ENCODE results near the gene DNAH12. TPM values are rescaled to one million over a fixed set of nuclear protein-coding genes. Genes with fewer than 3 reads are reported as not detected.

The DNAH12 gene
- total RNA-seq, 1 experiment from 2014 or later, result not detected

GRCh38 chr3:57385498-57385897 lies 158.6 kb downstream of the DNAH12 start:
- Histone ChIP-seq H3K9me2 (ENCODE audit: insufficient read depth) (no peaks in the 10 kb centered on the region), H3K9me3 (ENCODE audit: control insufficient read depth in 1 of 2, insufficient read depth in 1 of 2, low read depth in 1 of 2, low read length in 2 of 2) (no peaks in the 10 kb centered on the region), H4K20me1 (ENCODE audit: insufficient read depth) (no peaks in the 10 kb centered on the region), H3K4me1 (ENCODE audit: control insufficient read depth in 1 of 2, insufficient read depth in 2 of 2, low read length in 2 of 2) (no peaks in the 10 kb centered on the region), H3K4me3 (replicated peaks in 1 of 2; ENCODE audit: low read depth in 1 of 2, low read length in 2 of 2) (no peak overlapping the region), H3K36me3 (ENCODE audit: control insufficient read depth in 1 of 2, insufficient read depth in 2 of 2, low read length in 2 of 2) (no peaks in the 10 kb centered on the region), H3K79me2 (ENCODE audit: insufficient read depth, low read length) (no peaks in the 10 kb centered on the region), H3K27me3 (ENCODE audit: insufficient read depth, low read length) (no peaks in the 10 kb centered on the region), H3K9ac (ENCODE audit: low read length) (no peak overlapping the region), H3K27ac (ENCODE audit: low read depth, low read length) (no peak overlapping the region), H2AFZ (ENCODE audit: low read depth, low read length, poor library complexity, severe bottlenecking) (no peak overlapping the region), H3K4me2 (ENCODE audit: low read length) (no peak overlapping the region)
- DNase-seq (ENCODE audit: low read depth, low spot score) (no peak), ATAC-seq (no peak)
- intact Hi-C loops (cut with micrococcal nuclease), result no loop called here
- ChIA-PET CTCF (interaction anchor here (4.0 kb wide), 1 partner anchor 12 kb away, joined by 14 read pairs; no protein-coding TSS in a partner anchor), RAD21 (ENCODE audit: low non-redundant PET in 1 of 2, low total read pairs in 2 of 2, uncharacterized antibody in 2 of 2, unreplicated experiment in 2 of 2) (no interaction called here), POLR2A (no interaction called here)
- TF ChIP-seq YY1 (IDR thresholded peaks at IDR 0.05; ENCODE audit: extremely low read depth, insufficient replicate concordance, low read depth, low read length) (no peak), ELF1 (IDR thresholded peaks at IDR 0.05; ENCODE audit: borderline replicate concordance, low read depth) (no peak), POLR2A (IDR thresholded peaks at IDR 0.05; ENCODE audit: borderline replicate concordance, extremely low read depth, insufficient read depth, insufficient read length) (no peak), CTCF (IDR thresholded peaks at IDR 0.05 in 2 of 3, conservative IDR thresholded peaks at IDR 0.05 in 1 of 3; ENCODE audit: borderline replicate concordance in 1 of 3, insufficient read depth in 1 of 3, low read depth in 2 of 3, low read length in 2 of 3) (no peak), ZBTB33 (IDR thresholded peaks at IDR 0.05; ENCODE audit: extremely low read depth, insufficient replicate concordance, low read length) (no peak), ZFX (IDR thresholded peaks at IDR 0.05) (no peak), TCF7L2 (IDR thresholded peaks at IDR 0.05; ENCODE audit: borderline replicate concordance, extremely low read depth, insufficient read depth, insufficient read length) (no peak), RAD21 (IDR thresholded peaks at IDR 0.05; ENCODE audit: low read depth) (no peak), EZH2 (IDR thresholded peaks at IDR 0.05) (no peak), FOSL1 (IDR thresholded peaks at IDR 0.05; ENCODE audit: low read depth) (no peak), EZH2phosphoT487 (IDR thresholded peaks at IDR 0.05; ENCODE audit: borderline replicate concordance) (no peak), JUND (IDR thresholded peaks at IDR 0.05) (no peak), SIN3A (IDR thresholded peaks at IDR 0.05; ENCODE audit: low read depth) (no peak), ZNF274 (IDR thresholded peaks at IDR 0.05; ENCODE audit: low read depth, low read length) (no peak), EGR1 (IDR thresholded peaks at IDR 0.05; ENCODE audit: low read depth) (no peak), POLR2AphosphoS5 (IDR thresholded peaks at IDR 0.05; ENCODE audit: low read depth, low read length) (no peak)
- TF ChIP-seq, protein P1, sequence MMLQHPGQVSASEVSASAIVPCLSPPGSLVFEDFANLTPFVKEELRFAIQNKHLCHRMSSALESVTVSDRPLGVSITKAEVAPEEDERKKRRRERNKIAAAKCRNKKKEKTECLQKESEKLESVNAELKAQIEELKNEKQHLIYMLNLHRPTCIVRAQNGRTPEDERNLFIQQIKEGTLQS (IDR thresholded peaks at IDR 0.05), result no peak
- TF ChIP-seq, protein P2, sequence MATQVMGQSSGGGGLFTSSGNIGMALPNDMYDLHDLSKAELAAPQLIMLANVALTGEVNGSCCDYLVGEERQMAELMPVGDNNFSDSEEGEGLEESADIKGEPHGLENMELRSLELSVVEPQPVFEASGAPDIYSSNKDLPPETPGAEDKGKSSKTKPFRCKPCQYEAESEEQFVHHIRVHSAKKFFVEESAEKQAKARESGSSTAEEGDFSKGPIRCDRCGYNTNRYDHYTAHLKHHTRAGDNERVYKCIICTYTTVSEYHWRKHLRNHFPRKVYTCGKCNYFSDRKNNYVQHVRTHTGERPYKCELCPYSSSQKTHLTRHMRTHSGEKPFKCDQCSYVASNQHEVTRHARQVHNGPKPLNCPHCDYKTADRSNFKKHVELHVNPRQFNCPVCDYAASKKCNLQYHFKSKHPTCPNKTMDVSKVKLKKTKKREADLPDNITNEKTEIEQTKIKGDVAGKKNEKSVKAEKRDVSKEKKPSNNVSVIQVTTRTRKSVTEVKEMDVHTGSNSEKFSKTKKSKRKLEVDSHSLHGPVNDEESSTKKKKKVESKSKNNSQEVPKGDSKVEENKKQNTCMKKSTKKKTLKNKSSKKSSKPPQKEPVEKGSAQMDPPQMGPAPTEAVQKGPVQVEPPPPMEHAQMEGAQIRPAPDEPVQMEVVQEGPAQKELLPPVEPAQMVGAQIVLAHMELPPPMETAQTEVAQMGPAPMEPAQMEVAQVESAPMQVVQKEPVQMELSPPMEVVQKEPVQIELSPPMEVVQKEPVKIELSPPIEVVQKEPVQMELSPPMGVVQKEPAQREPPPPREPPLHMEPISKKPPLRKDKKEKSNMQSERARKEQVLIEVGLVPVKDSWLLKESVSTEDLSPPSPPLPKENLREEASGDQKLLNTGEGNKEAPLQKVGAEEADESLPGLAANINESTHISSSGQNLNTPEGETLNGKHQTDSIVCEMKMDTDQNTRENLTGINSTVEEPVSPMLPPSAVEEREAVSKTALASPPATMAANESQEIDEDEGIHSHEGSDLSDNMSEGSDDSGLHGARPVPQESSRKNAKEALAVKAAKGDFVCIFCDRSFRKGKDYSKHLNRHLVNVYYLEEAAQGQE (IDR thresholded peaks at IDR 0.05; ENCODE audit: low read depth), result no peak
- no TSS peak for BruUV-seq (replicated peaks)

All from HCT116 (cell line).